KOPT-K1 (cell line): Measurements from ENCODE around the gene EDC3.
"Not testable (repeated sequence)": the region's sequence is repeated elsewhere in the genome, so short reads cannot be mapped to it uniquely, and the experiment has no call there.

Experiments
- H3K27ac ChIP-seq: fragments of 200-600 bp; sonication (generic); 2 replicates; pipeline ENCODE4 v1.5.1; 2016; ENCODE audit warnings: antibody characterized with exemption, mild to moderate bottlenecking, low read depth, low read length; ENCODE audit not compliant: poor library complexity, severe bottlenecking
- H3K36me3 ChIP-seq: fragments of 200-600 bp; sonication (generic); 2 replicates; pipeline ENCODE4 v1.5.1; 2017; ENCODE audit warnings: antibody characterized with exemption, mild to moderate bottlenecking, low read length, moderate library complexity; ENCODE audit not compliant: insufficient read depth
- H3K9me3 ChIP-seq: fragments of 200-600 bp; sonication (generic); 2 replicates; pipeline ENCODE4 v1.5.1; 2017; ENCODE audit warnings: antibody characterized with exemption, low read length, mild to moderate bottlenecking; ENCODE audit not compliant: insufficient read depth, poor library complexity, severe bottlenecking

EDC3 gene

GRCh38 chr15:74643665-74644204, 52.1 kb downstream of the EDC3 start:
- Histone ChIP-seq H3K27ac (no peak overlapping the region), H3K36me3 (peaks cover 49% of the 10 kb centered on the region; the same call in 1 of the 2 replicates), H3K9me3 (no peaks in the 10 kb centered on the region)

GRCh38 chr15:74642734-74643664, 52.8 kb downstream of the EDC3 start:
- Histone ChIP-seq H3K36me3 (peaks cover 56% of the 10 kb centered on the region), H3K27ac (no peak overlapping the region), H3K9me3 (no peaks in the 10 kb centered on the region)

GRCh38 chr15:74642348-74642733, 53.5 kb downstream of the EDC3 start:
- H3K27ac ChIP-seq: no peak overlapping the region
- H3K9me3 ChIP-seq: no peaks in the 10 kb centered on the region
- peaks cover 59% of the 10 kb centered on the region for H3K36me3 ChIP-seq

- H3K36me3 ChIP-seq: peaks cover 71% of the 10 kb centered on the region
- no peak overlapping the region for H3K27ac ChIP-seq
Measured at GRCh38 chr15:74641151-74641550, 54.7 kb downstream of the EDC3 start.

GRCh38 chr15:74636984-74637383, 58.8 kb downstream of the EDC3 start:
- Histone ChIP-seq H3K27ac (no peak overlapping the region), H3K36me3 (peaks cover 97% of the 10 kb centered on the region), H3K9me3 (no peaks in the 10 kb centered on the region)

More at GRCh38 chr15:74641151-74641550, 54.7 kb downstream of the EDC3 start:
- no peaks in the 10 kb centered on the region for H3K9me3 ChIP-seq

DNA sequence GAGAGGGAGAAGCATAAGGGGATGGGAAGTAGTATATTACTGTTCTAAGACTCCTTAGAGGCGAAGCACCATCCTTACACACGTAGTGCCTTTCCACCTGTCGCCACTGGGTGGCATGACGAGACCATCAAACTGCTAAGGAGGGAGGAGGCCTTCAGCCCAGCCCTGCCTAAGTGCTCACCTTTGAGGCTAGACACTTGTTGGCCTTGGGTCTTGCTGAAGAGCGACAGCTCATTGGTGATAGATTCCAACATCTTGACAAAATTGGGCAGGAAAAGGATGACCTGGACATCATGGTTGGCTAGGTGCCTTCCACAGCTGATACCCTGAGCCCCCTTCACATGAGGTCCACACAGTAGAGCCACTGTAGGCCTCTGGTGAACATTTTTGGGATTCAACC, 60.6 kb downstream of the EDC3 start:
- Histone ChIP-seq H3K9me3 (no peaks in the 10 kb centered on the region), H3K36me3 (peaks cover 100% of the 10 kb centered on the region), H3K27ac (no peak overlapping the region)

- Histone ChIP-seq H3K36me3 (peaks cover 98% of the 10 kb centered on the region), H3K27ac (no peak overlapping the region)
Measured at GRCh38 chr15:74633781-74634180, 62.0 kb downstream of the EDC3 start.

DNA sequence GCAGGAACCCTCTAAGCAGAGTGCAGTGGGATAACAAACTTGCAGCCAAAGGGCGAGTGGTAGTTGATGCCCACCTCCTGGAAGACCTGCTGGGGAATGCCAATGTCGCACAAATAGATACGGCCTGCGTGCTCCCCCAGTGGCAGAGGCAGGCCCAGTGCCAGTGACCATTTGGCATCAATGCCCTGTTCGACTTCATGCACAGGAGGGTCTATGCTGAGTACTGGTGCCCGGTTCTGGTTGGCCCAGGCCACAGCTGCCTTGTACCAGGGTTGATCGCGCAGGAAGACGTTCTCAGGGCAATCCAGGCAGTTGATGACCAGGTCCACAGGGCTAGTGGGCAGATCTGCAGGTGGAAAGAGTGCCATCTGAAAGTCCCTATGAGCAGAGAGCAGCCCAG, 63.2 kb downstream of the EDC3 start:
- no peaks in the 10 kb centered on the region for H3K9me3 ChIP-seq
- H3K36me3 ChIP-seq: peaks cover 98% of the 10 kb centered on the region
- H3K27ac ChIP-seq: no peak overlapping the region

More at GRCh38 chr15:74633781-74634180, 62.0 kb downstream of the EDC3 start:
- no peaks in the 10 kb centered on the region for H3K9me3 ChIP-seq

DNA sequence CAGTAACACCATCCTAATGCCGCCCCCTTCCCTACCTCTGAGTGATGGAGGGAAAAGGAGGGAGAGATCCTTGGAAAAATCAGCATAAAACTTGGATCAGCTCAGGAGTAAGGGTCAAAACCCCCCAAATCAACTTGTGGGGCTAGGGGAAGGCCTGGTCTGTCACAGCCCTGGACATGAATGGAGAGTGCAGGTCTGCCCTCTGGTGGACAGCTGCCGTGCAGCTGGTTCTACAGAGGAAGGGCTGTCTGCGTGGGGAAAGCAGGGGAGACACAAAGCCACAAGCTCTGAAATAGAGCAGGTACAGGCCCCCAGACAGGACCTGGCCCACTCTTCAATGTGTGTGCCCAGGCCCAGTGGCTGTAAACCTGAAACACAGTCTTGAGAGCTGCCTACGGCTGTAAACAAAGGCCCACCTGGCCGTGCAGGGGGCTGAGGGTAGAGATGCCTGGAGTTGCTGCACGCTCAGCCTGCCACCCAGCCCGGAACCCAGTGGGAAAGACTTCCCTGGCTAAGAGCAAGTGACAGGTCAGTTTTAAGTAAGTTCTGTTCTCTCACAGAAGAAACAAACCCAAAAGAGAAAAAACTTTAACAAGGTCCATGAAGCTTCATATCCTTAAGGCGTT, 63.8 kb downstream of the EDC3 start:
- H3K9me3 ChIP-seq: no peaks in the 10 kb centered on the region
- no peak overlapping the region for H3K27ac ChIP-seq
- H3K36me3 ChIP-seq: peaks cover 98% of the 10 kb centered on the region

DNA sequence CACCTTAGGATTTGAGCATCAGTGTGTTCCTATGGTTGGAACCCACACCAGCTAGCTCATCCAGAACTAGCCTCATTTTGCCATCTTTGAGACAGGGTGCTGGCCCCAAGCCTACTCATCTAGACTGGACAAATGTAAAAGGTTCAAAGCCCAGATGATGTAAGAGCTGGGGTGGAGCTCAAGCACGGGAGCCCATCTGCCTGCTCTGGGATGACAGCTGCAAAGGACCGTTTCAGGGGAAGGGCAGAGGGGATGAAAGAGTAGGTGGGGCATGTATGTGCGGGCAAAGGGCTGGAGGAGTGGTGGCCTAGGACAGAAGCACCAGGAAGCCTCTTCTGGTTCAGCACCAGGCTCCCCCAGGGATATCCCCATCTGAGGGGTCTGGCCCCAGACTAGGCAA, 64.4 kb downstream of the EDC3 start:
- H3K36me3 ChIP-seq: peaks cover 98% of the 10 kb centered on the region

GRCh38 chr15:74631087-74631385, 64.8 kb downstream of the EDC3 start:
- H3K27ac ChIP-seq: no peak overlapping the region
- peaks cover 98% of the 10 kb centered on the region for H3K36me3 ChIP-seq
- H3K9me3 ChIP-seq: no peaks in the 10 kb centered on the region

More for the DNA sequence above, 64.4 kb downstream of the EDC3 start:
- H3K27ac ChIP-seq: no peak overlapping the region
- H3K9me3 ChIP-seq: no peaks in the 10 kb centered on the region

DNA sequence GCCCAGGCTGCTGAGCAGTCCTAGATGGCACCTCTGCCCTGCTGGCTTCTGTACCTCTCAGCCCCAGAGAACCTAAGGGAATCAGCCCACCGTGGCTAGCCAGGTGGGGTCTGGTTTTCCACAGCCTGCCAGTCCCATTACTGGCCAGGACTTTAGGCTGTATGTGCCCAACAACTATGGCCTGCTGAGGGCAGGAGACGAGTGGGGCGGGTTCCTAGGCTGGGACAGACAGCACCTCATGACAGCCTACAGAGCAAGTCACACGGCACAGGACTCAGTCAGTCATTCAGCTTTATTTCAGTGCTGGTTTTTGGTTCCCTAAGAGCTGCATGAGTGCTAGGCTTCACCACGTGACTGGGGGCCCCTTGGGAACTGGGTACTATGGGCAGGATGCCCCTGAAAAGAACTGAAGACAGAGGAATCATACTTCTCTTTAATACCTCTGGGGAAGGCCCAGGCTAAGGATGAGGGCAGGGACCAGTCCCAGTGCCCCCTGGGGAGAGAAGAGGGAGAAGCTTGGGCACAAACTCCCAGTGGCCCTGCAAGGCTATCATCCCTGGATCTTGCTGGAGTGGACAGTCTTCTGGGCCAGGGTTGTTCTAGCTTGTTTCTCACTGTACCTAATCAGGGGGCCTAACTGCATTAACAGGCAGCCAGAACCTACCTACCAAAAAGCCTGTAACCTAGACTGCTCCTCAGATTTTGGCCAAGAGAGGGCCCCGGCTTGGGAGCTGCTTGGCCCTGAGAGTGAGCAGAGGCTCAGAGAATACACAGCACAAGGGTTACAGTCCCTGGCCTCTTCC, 65.3 kb downstream of the EDC3 start:
- Histone ChIP-seq H3K27ac (no peak overlapping the region), H3K9me3 (no peaks in the 10 kb centered on the region), H3K36me3 (peaks cover 98% of the 10 kb centered on the region)

GRCh38 chr15:74629696-74630095, 66.1 kb downstream of the EDC3 start:
- peaks cover 98% of the 10 kb centered on the region for H3K36me3 ChIP-seq
- not testable (repeated sequence) for H3K27ac ChIP-seq, H3K9me3 ChIP-seq

DNA sequence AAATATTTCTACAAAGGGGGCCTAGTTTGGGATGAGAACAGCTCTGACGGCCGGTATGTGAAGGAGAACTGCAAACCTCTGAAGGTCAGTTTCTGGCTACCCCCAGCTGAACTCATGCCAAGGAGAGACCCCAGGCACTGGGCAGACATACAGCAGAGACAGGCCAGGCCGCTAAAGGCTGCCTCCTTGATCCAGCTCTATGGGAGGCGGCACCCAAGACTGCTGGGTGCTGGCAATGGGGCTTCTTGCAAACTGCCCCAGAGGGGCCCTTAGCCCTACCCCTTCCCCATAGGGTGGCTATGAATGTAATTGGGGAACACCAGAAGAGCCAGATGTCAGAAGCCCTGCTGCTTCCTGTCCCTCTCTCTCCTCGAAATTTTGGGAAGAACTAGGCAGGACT, 66.9 kb downstream of the EDC3 start:
- peaks cover 98% of the 10 kb centered on the region for H3K36me3 ChIP-seq
- H3K9me3 ChIP-seq: no peaks in the 10 kb centered on the region
- H3K27ac ChIP-seq: no peak overlapping the region

DNA sequence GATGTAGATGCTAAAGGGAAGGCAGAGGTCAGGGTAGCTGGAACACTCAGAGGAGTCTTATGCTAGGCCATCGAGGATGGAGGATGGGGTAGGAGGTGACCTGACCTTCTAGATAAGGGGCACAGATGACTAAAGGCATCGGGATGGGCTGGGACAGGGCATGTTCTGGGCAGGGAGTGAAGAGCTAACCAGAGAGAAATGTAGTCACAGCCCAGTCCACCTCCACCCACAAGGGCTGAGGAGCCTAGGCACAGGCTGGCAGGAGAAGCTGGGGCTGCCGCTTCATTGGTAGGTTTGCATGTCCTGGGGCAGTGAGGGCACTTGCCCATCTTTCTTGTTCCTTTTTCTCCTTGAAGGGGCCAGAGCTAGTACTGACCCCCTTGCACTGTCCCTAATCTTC, 67.6 kb downstream of the EDC3 start:
- Histone ChIP-seq H3K27ac (no peak overlapping the region), H3K36me3 (peaks cover 98% of the 10 kb centered on the region), H3K9me3 (no peaks in the 10 kb centered on the region)
